ENCODE data around the gene KY. TPM values are rescaled to one million over a fixed set of nuclear protein-coding genes. Genes with fewer than 3 reads are reported as not detected.

The KY gene
- total RNA-seq, 4 donors from 2014 or later: 0.19 to 1.2 TPM; not detected in 2

- TF ChIP-seq CTCF (IDR thresholded peaks at IDR 0.05) (no peak), POLR2A (IDR thresholded peaks at IDR 0.05) (no peak)
Observed at GRCh38 chr3:134667956-134668355, 17.1 kb upstream of the KY start.

GRCh38 chr3:134667406-134667805 is 16.6 kb upstream of the KY start:
- 79 to 80% methylated on average over 3 of the region's 3 CpGs for WGBS, 2 donors

More at GRCh38 chr3:134667956-134668355, 17.1 kb upstream of the KY start:
- Histone ChIP-seq H3K4me3 (no peak overlapping the region), H3K36me3 (no peaks in the 10 kb centered on the region), H3K27me3 (no peaks in the 10 kb centered on the region), H3K9me3 (peaks cover 0 to 2% (median 0%) of the 10 kb centered on the region in 3 donors), H3K27ac (no peak overlapping the region), H3K4me1 (no peaks in the 10 kb centered on the region)
- no peak for DNase-seq
- intact Hi-C loops (cut with DNase I): no loop called here
- 53 to 75% methylated on average over 2 to 3 of the region's 3 CpGs for WGBS, 2 donors

GRCh38 chr3:134666885-134667284 is 16.1 kb upstream of the KY start:
- WGBS, 2 donors: 76 to 83% methylated on average over 9 of the region's 9 CpGs
- Histone ChIP-seq H3K36me3 (no peaks in the 10 kb centered on the region), H3K4me3 (no peak overlapping the region), H3K9me3 (no peaks in the 10 kb centered on the region), H3K27me3 (no peaks in the 10 kb centered on the region), H3K27ac (no peak overlapping the region), H3K4me1 (no peaks in the 10 kb centered on the region)
- no peak for TF ChIP-seq CTCF (IDR thresholded peaks at IDR 0.05)
- no peak for TF ChIP-seq POLR2A (IDR thresholded peaks at IDR 0.05)
- no peak for DNase-seq
- intact Hi-C loops (cut with DNase I): no loop called here

More at GRCh38 chr3:134667406-134667805, 16.6 kb upstream of the KY start:
- H3K9me3 ChIP-seq: no peaks in the 10 kb centered on the region
- H3K27ac ChIP-seq: no peak overlapping the region
- H3K4me3 ChIP-seq: no peak overlapping the region
- H3K36me3 ChIP-seq: no peaks in the 10 kb centered on the region
- no peaks in the 10 kb centered on the region for H3K4me1 ChIP-seq
- H3K27me3 ChIP-seq: no peaks in the 10 kb centered on the region
- no peak for TF ChIP-seq POLR2A (IDR thresholded peaks at IDR 0.05)
- no peak for TF ChIP-seq CTCF (IDR thresholded peaks at IDR 0.05)
- intact Hi-C loops (cut with DNase I): no loop called here
- DNase-seq: no peak

GRCh38 chr3:134666466-134666865 is 15.6 kb upstream of the KY start:
- intact Hi-C loops (cut with DNase I): no loop called here
- no peak for DNase-seq
- H3K9me3 ChIP-seq: no peaks in the 10 kb centered on the region
- no peak overlapping the region for H3K27ac ChIP-seq
- H3K4me3 ChIP-seq: no peak overlapping the region
- no peaks in the 10 kb centered on the region for H3K4me1 ChIP-seq
- 23 to 63% methylated on average over 2 to 3 of the region's 4 CpGs for WGBS, 2 donors
- H3K27me3 ChIP-seq: no peaks in the 10 kb centered on the region
- H3K36me3 ChIP-seq: no peaks in the 10 kb centered on the region
- no peak for TF ChIP-seq CTCF (IDR thresholded peaks at IDR 0.05)
- no peak for TF ChIP-seq POLR2A (IDR thresholded peaks at IDR 0.05)

- H3K27me3 ChIP-seq: no peaks in the 10 kb centered on the region
- H3K4me1 ChIP-seq: no peaks in the 10 kb centered on the region
- WGBS, 2 donors: 70 to 72% methylated on average over 7 of the region's 7 CpGs
- no peak for DNase-seq
- H3K9me3 ChIP-seq: no peaks in the 10 kb centered on the region
- H3K4me3 ChIP-seq: no peak overlapping the region
- no peak overlapping the region for H3K27ac ChIP-seq
- intact Hi-C loops (cut with DNase I): no loop called here
- H3K36me3 ChIP-seq: no peaks in the 10 kb centered on the region
- TF ChIP-seq CTCF (IDR thresholded peaks at IDR 0.05): no peak
- no peak for TF ChIP-seq POLR2A (IDR thresholded peaks at IDR 0.05)
Observed at GRCh38 chr3:134666052-134666451, 15.2 kb upstream of the KY start.
